Measurements from ENCODE around the gene PKMYT1. TPM values are rescaled to one million over a fixed set of nuclear protein-coding genes. Genes with fewer than 3 reads are reported as not detected.

The PKMYT1 gene
- total and polyA plus RNA-seq, 9 of the 15 experiments (the other 6 are each of a cell fraction or from before 2014, with no cell fraction given) = 8.7 to 201 (median 37.8) TPM

- no peak for TF ChIP-seq RREB1 (CRISPR knock-in tag; IDR thresholded peaks at IDR 0.05)
- no peak for TF ChIP-seq ARID3B (CRISPR knock-in tag; IDR thresholded peaks at IDR 0.05; ENCODE audit: borderline replicate concordance)
- no peak for TF ChIP-seq ZNF212 (CRISPR knock-in tag; IDR thresholded peaks at IDR 0.05)
- TF ChIP-seq ZNF12 (CRISPR knock-in tag; IDR thresholded peaks at IDR 0.05) = no peak
- no peak for TF ChIP-seq NR0B1 (IDR thresholded peaks at IDR 0.05; ENCODE audit: partially characterized antibody)
- TF ChIP-seq GTF3C2 (IDR thresholded peaks at IDR 0.05; ENCODE audit: borderline replicate concordance, extremely low read depth, insufficient read length) = no peak
- peak in 1 of 2 experiments; percentile 41; a peak in 1 of 4 replicates for TF ChIP-seq MNT (conservative IDR thresholded peaks at IDR 0.05)
- TF ChIP-seq ZNF785 (CRISPR knock-in tag; IDR thresholded peaks at IDR 0.05) = no peak
- TF ChIP-seq SLC30A9 (CRISPR knock-in tag; IDR thresholded peaks at IDR 0.05) = no peak
- no peak for TF ChIP-seq ZNF134 (CRISPR knock-in tag; conservative IDR thresholded peaks at IDR 0.05)
- TF ChIP-seq NBN (IDR thresholded peaks at IDR 0.05; ENCODE audit: low read depth) = no peak
- TF ChIP-seq NCOA6 (IDR thresholded peaks at IDR 0.05) = no peak
- TF ChIP-seq GATAD2B (IDR thresholded peaks at IDR 0.05; ENCODE audit: borderline replicate concordance) = no peak
- no peak for TF ChIP-seq SNAPC5 (CRISPR knock-in tag; IDR thresholded peaks at IDR 0.05)
- TF ChIP-seq GATAD2A (IDR thresholded peaks at IDR 0.05) = no peak
Observed at GRCh38 chr16:3022208-3022683, 42.0 kb upstream of the PKMYT1 start (continued).
